Lower lobe of right lung (tissue), 2 donors: ENCODE results near the gene MS4A6A. TPM values are rescaled to one million over a fixed set of nuclear protein-coding genes. Genes with fewer than 3 reads are reported as not detected.

Experiments used
- ATAC-seq, 2 donors: fragments of 200-7000 bp; cut with Tn5 transposase; one replicate each; pipeline ENCODE4 v1.9.1; 2020 to 2022; ENCODE audit warnings: mild to moderate bottlenecking in 2 of 2, moderate library complexity in 2 of 2
- DNase-seq: peaks from one replicate; pipeline ENCODE4 v3.0.0-alpha.2; 2020
- H3K27ac ChIP-seq: fragments of 200-600 bp; one replicate; pipeline ENCODE4 v1.8.0; 2022
- H3K27me3 ChIP-seq: fragments of 200-600 bp; one replicate; pipeline ENCODE4 v1.8.0; 2022; ENCODE audit warnings: low read depth
- H3K36me3 ChIP-seq: fragments of 200-600 bp; one replicate; pipeline ENCODE4 v1.8.0; 2022; ENCODE audit warnings: mild to moderate bottlenecking
- H3K4me1 ChIP-seq: fragments of 200-600 bp; one replicate; pipeline ENCODE4 v1.8.0; 2022
- H3K4me3 ChIP-seq: fragments of 200-600 bp; one replicate; pipeline ENCODE4 v1.8.0; 2022; ENCODE audit warnings: mild to moderate bottlenecking
- H3K9me3 ChIP-seq: fragments of 200-600 bp; one replicate; pipeline ENCODE4 v1.8.0; 2022
- CTCF ChIP-seq: fragments of 200-600 bp; IDR thresholded peaks from one replicate; pipeline ENCODE4 v1.8.0; 2022; ENCODE audit warnings: antibody characterized with exemption, mild to moderate bottlenecking
- intact Hi-C: fragments of 100-400 bp; cut with DNase I; formaldehyde crosslinking; loops from one replicate; pipeline ENCODE4 v1.11.0; 2022
- microRNA-seq: library from miRNA; unstranded; fragments of <30 nt; microRNA quantifications from one replicate; pipeline ENCODE4 v1.2.0, GENCODE V29; 2020; ENCODE audit warnings: borderline number of aligned reads
- total RNA-seq: library from RNA; stranded (reverse); fragmentation: NEBNext Ultra II Directional; extraction: Animal tissue kit (Norgen Biotek cat#: 25700); gene quantifications from one replicate; pipeline ENCODE4 v1.2.1, GENCODE V29; 2021
- donor health status: DM: no; HTN: yes; CAD: no; lungs with severe emphysema.

Gene MS4A6A
- total RNA-seq, 1 donor from 2014 or later = 176 TPM

GRCh38 chr11:60128376-60128775 lies 54.5 kb downstream of the MS4A6A start:
- H3K27me3 ChIP-seq = no peaks in the 10 kb centered on the region
- no peak overlapping the region for H3K27ac ChIP-seq
- H3K4me3 ChIP-seq = no peak overlapping the region
- ATAC-seq (no peak), DNase-seq (no peak)
- intact Hi-C loops = no loop called here
- no peaks in the 10 kb centered on the region for H3K4me1 ChIP-seq
- no peak for TF ChIP-seq CTCF
- H3K9me3 ChIP-seq = no peaks in the 10 kb centered on the region
- no peaks in the 10 kb centered on the region for H3K36me3 ChIP-seq

GRCh38 chr11:60127311-60127811 lies 55.5 kb downstream of the MS4A6A start:
- Histone ChIP-seq H3K27ac (no peak overlapping the region), H3K4me3 (no peak overlapping the region), H3K36me3 (no peaks in the 10 kb centered on the region), H3K9me3 (no peaks in the 10 kb centered on the region), H3K4me1 (no peaks in the 10 kb centered on the region), H3K27me3 (no peaks in the 10 kb centered on the region)
- no peak for TF ChIP-seq CTCF
- intact Hi-C loops = no loop called here
- no peak for ATAC-seq
- DNase-seq = no peak

GRCh38 chr11:60125956-60126585 lies 56.8 kb downstream of the MS4A6A start:
- no peak overlapping the region for H3K27ac ChIP-seq
- no peak overlapping the region for H3K4me3 ChIP-seq
- no peaks in the 10 kb centered on the region for H3K27me3 ChIP-seq
- H3K4me1 ChIP-seq = no peaks in the 10 kb centered on the region
- no peak for TF ChIP-seq CTCF
- intact Hi-C loops = no loop called here
- H3K9me3 ChIP-seq = no peaks in the 10 kb centered on the region
- H3K36me3 ChIP-seq = no peaks in the 10 kb centered on the region
- DNase-seq (no peak), ATAC-seq (no peak)

- no peaks in the 10 kb centered on the region for H3K4me1 ChIP-seq
- no peak overlapping the region for H3K27ac ChIP-seq
- DNase-seq = no peak
- H3K4me3 ChIP-seq = no peak overlapping the region
- H3K27me3 ChIP-seq = no peaks in the 10 kb centered on the region
- H3K9me3 ChIP-seq = no peaks in the 10 kb centered on the region
- ATAC-seq = no peak
- no peaks in the 10 kb centered on the region for H3K36me3 ChIP-seq
- no peak for TF ChIP-seq CTCF
- intact Hi-C loops = no loop called here
Observed at GRCh38 chr11:60124802-60125432, 58.0 kb downstream of the MS4A6A start.

Small RNA genes lying within 50 kb of the gene (microRNA-seq; reads per million reads assigned to microRNA genes)
- gene MIR6503 = 1.5 reads per million

Other genes with a start within 250 kb of the MS4A6A start
- gene OOSP1, start 244.7 kb downstream of the MS4A6A start, total RNA-seq = not detected
- not detected for gene OOSP4A, start 219.1 kb downstream of the MS4A6A start, total RNA-seq
- not detected for gene OOSP4B, start 165.9 kb downstream of the MS4A6A start, total RNA-seq
- gene OOSP2, start 142.7 kb downstream of the MS4A6A start, total RNA-seq = not detected
- gene MS4A3, start 126.4 kb downstream of the MS4A6A start, total RNA-seq = not detected
- gene MS4A2, start 94.4 kb downstream of the MS4A6A start, total RNA-seq = 19.2 TPM
- 2.7 TPM for gene MS4A4E, start 60.1 kb upstream of the MS4A6A start, total RNA-seq
- 89.5 TPM for gene MS4A4A, start 97.6 kb upstream of the MS4A6A start, total RNA-seq
- not detected for gene MS4A6E, start 144.2 kb upstream of the MS4A6A start, total RNA-seq
- gene MS4A7, start 195.4 kb upstream of the MS4A6A start, total RNA-seq = 315 TPM
- gene MS4A14, start 213.4 kb upstream of the MS4A6A start, total RNA-seq = 19.4 TPM
- not detected for gene MS4A5, start 246.5 kb upstream of the MS4A6A start, total RNA-seq